Kasumi-1 (cell line): ENCODE data around the gene HEG1.
"Not testable (repeated sequence)": the region's sequence is repeated elsewhere in the genome, so short reads cannot be mapped to it uniquely, and the experiment has no call there.

Experiments used
- DNase-seq, 2 experiments: peaks; one replicate each; lab custom pipeline; 2025; lab: John Stamatoyannopoulos, UW

Gene HEG1

GRCh38 chr3:125055913-125056745, at the start of gene HEG1:
Gene HEG1 (minus strand): TSS chr3:125055997. CDS start chr3:125055890, 107 bp downstream.
- DNase-seq = peak; percentile 20

- no peak for DNase-seq
These were observed 49.3 kb upstream of the HEG1 start for GRCh38 chr3:125105116-125105515.

- no peak for DNase-seq
These were observed 48.8 kb upstream of the HEG1 start for GRCh38 chr3:125104639-125105038.

GRCh38 chr3:125103406-125103805, 47.6 kb upstream of the HEG1 start:
- DNase-seq = no peak

- no peak for DNase-seq
These were observed 46.7 kb upstream of the HEG1 start for GRCh38 chr3:125102470-125102869.

- no peak for DNase-seq
These were observed 43.0 kb upstream of the HEG1 start for GRCh38 chr3:125098611-125099291.

- DNase-seq = no peak
These were observed 34.9 kb upstream of the HEG1 start for GRCh38 chr3:125090649-125091048.

GRCh38 chr3:125087768-125088391, 32.1 kb upstream of the HEG1 start:
- DNase-seq = no peak

- no peak for DNase-seq
These were observed 29.4 kb upstream of the HEG1 start for GRCh38 chr3:125085166-125085565.

GRCh38 chr3:125083776-125084175, 28.0 kb upstream of the HEG1 start:
- no peak for DNase-seq

GRCh38 chr3:125082339-125082738, 26.5 kb upstream of the HEG1 start:
- DNase-seq = not testable (repeated sequence)

- DNase-seq = no peak
These were observed 24.3 kb upstream of the HEG1 start for GRCh38 chr3:125080077-125080476.

GRCh38 chr3:125079675-125080045, 23.9 kb upstream of the HEG1 start:
- DNase-seq = no peak

- DNase-seq = no peak
These were observed 23.3 kb upstream of the HEG1 start for GRCh38 chr3:125078951-125079674.

- no peak for DNase-seq
These were observed 22.1 kb upstream of the HEG1 start for GRCh38 chr3:125077864-125078263.

- DNase-seq = no peak
These were observed 20.7 kb upstream of the HEG1 start for GRCh38 chr3:125076464-125076863.

- no peak for DNase-seq
These were observed 19.9 kb upstream of the HEG1 start for GRCh38 chr3:125075738-125076137.

- DNase-seq = no peak
These were observed 17.7 kb upstream of the HEG1 start for GRCh38 chr3:125073390-125073905.

- DNase-seq = no peak
These were observed 17.1 kb upstream of the HEG1 start for GRCh38 chr3:125072749-125073389.

- no peak for DNase-seq
These were observed 16.5 kb upstream of the HEG1 start for GRCh38 chr3:125072301-125072700.

GRCh38 chr3:125069968-125070745, 14.4 kb upstream of the HEG1 start:
- DNase-seq = no peak
